ENCODE measurements around the gene GPA33.

GPA33 gene

GRCh38 chr1:167086033-167086432, 4.1 kb downstream of the GPA33 start:
- peak; percentile 33 for DNase-seq (ENCODE audit: low spot score)

- no peak for DNase-seq (ENCODE audit: low spot score)
These were observed 5.4 kb downstream of the GPA33 start for GRCh38 chr1:167084757-167085156.

GRCh38 chr1:167083871-167084270, 6.3 kb downstream of the GPA33 start:
- DNase-seq (ENCODE audit: low spot score) = no peak

- DNase-seq (ENCODE audit: low spot score) = no peak
These were observed 7.0 kb downstream of the GPA33 start for GRCh38 chr1:167083066-167083665.

- peak; percentile 95 for DNase-seq (ENCODE audit: low spot score)
These were observed 7.6 kb downstream of the GPA33 start for GRCh38 chr1:167082511-167083027.

- peak; percentile 49 for DNase-seq (ENCODE audit: low spot score)
These were observed 8.5 kb downstream of the GPA33 start for GRCh38 chr1:167081594-167082156.

GRCh38 chr1:167077868-167078210, 12.3 kb downstream of the GPA33 start:
- DNase-seq (ENCODE audit: low spot score) = no peak

- DNase-seq (ENCODE audit: low spot score) = peak; percentile 66
These were observed 12.9 kb downstream of the GPA33 start for GRCh38 chr1:167077128-167077867.

- no peak for DNase-seq (ENCODE audit: low spot score)
These were observed 14.0 kb downstream of the GPA33 start for GRCh38 chr1:167076136-167076710.

GRCh38 chr1:167071286-167071685, 18.9 kb downstream of the GPA33 start:
- no peak for DNase-seq (ENCODE audit: low spot score)

- DNase-seq (ENCODE audit: low spot score) = no peak
These were observed 21.4 kb downstream of the GPA33 start for GRCh38 chr1:167068761-167069160.

- DNase-seq (ENCODE audit: low spot score) = no peak
These were observed 22.3 kb downstream of the GPA33 start for GRCh38 chr1:167067904-167068303.

GRCh38 chr1:167066333-167067122, 23.6 kb downstream of the GPA33 start:
- DNase-seq (ENCODE audit: low spot score) = peak; percentile 66

- peak; percentile 66 for DNase-seq (ENCODE audit: low spot score)
These were observed 24.7 kb downstream of the GPA33 start for GRCh38 chr1:167065471-167065870.

GRCh38 chr1:167064621-167065020, 25.6 kb downstream of the GPA33 start:
- DNase-seq (ENCODE audit: low spot score) = no peak

- DNase-seq (ENCODE audit: low spot score) = no peak
These were observed 29.1 kb downstream of the GPA33 start for GRCh38 chr1:167061073-167061464.

- DNase-seq (ENCODE audit: low spot score) = no peak
These were observed 29.8 kb downstream of the GPA33 start for GRCh38 chr1:167060141-167061072.

GRCh38 chr1:167059809-167060107, 30.4 kb downstream of the GPA33 start:
- DNase-seq (ENCODE audit: low spot score) = no peak

GRCh38 chr1:167059045-167059808, 30.9 kb downstream of the GPA33 start:
- DNase-seq (ENCODE audit: low spot score) = peak; percentile 49

GRCh38 chr1:167057241-167057688, 32.9 kb downstream of the GPA33 start:
- DNase-seq (ENCODE audit: low spot score) = peak; percentile 79
